ENCODE measurements around the gene ZFYVE28. TPM values are rescaled to one million over a fixed set of nuclear protein-coding genes. Genes with fewer than 3 reads are reported as not detected.

Gene ZFYVE28
- total and polyA plus RNA-seq, 10 of the 15 experiments (the other 5 are each of a cell fraction or from before 2014, with no cell fraction given), result 0.06 to 1.9 (median 0.22) TPM; not detected in 1

- ChIA-PET POLR2A (interaction anchor here (0.5 kb wide), 1 partner anchor 39 kb away, joined by 3 read pairs; no protein-coding TSS in a partner anchor), RAD21 (ENCODE audit: unreplicated experiment) (no interaction called here), SMC1A (ENCODE audit: uncharacterized antibody, unreplicated experiment) (no interaction called here), CTCF (interaction anchor here (0.9 kb wide), 1 partner anchor 138 kb away, joined by 3 read pairs; no protein-coding TSS in a partner anchor)
- Histone ChIP-seq H2AFZ (ENCODE audit: control insufficient read depth, low read depth, low read length) (no peak overlapping the region), H3K9me3 (replicated peaks; ENCODE audit: control insufficient read depth, insufficient read depth, low read length) (no peaks in the 10 kb centered on the region), H3K4me2 (ENCODE audit: control insufficient read depth, insufficient read depth) (no peak overlapping the region), H3K9ac (ENCODE audit: control insufficient read depth, insufficient read depth, low read length) (no peak overlapping the region), H3K27me3 (replicated peaks in 1 of 2; ENCODE audit: control insufficient read depth in 2 of 2, insufficient read depth in 2 of 2, low read length in 1 of 2) (no peaks in the 10 kb centered on the region), H3K4me1 (ENCODE audit: control insufficient read depth, insufficient read depth, low read length) (no peaks in the 10 kb centered on the region), H3K27ac (ENCODE audit: control insufficient read depth, insufficient read depth) (no peak overlapping the region), H3K79me2 (ENCODE audit: control insufficient read depth, insufficient read depth, low read length) (no peaks in the 10 kb centered on the region), H3K36me3 (ENCODE audit: control insufficient read depth in 2 of 2, insufficient read depth in 2 of 2, low read length in 1 of 2) (no peaks in the 10 kb centered on the region), H3K4me3 (no peak overlapping the region), H4K20me1 (ENCODE audit: control insufficient read depth, insufficient read depth) (no peaks in the 10 kb centered on the region)
- intact Hi-C loops (cut with micrococcal nuclease; ENCODE audit: unreplicated experiment) (no loop called here), in situ Hi-C loops (cut with MboI) (no loop called here)
- ATAC-seq (no peak), DNase-seq (ENCODE audit: low read depth, low spot score) (no peak), FAIRE-seq (no peak)
- BruUV-seq (replicated peaks), result no TSS peak
- 56% methylated on average over 21 of the region's 21 CpGs for whole genome bisulfite sequencing (ENCODE audit: insufficient coverage, insufficient replicate concordance, low lambda C conversion rate, missing lambda C conversion rate)
- TF ChIP-seq BCLAF1 (IDR thresholded peaks at IDR 0.05) (no peak), BCL11A (IDR thresholded peaks at IDR 0.05; ENCODE audit: low read depth, low read length) (no peak), BHLHE40 (IDR thresholded peaks at IDR 0.05; ENCODE audit: borderline replicate concordance in 1 of 2, low read depth in 2 of 2, low read length in 1 of 2) (no peak), EZH2 (IDR thresholded peaks at IDR 0.05; ENCODE audit: borderline replicate concordance, control insufficient read depth, low read depth, low read length) (no peak), ATF2 (IDR thresholded peaks at IDR 0.05; ENCODE audit: low read length) (no peak)
These were observed 60.4 kb downstream of the ZFYVE28 start for GRCh38 chr4:2357821-2358745.

Measured in GM12878 (cell line).